ENCODE data around the gene CCDC90B.
"Not testable (repeated sequence)": the region's sequence is repeated elsewhere in the genome, so short reads cannot be mapped to it uniquely, and the experiment has no call there.

Gene CCDC90B

DNA sequence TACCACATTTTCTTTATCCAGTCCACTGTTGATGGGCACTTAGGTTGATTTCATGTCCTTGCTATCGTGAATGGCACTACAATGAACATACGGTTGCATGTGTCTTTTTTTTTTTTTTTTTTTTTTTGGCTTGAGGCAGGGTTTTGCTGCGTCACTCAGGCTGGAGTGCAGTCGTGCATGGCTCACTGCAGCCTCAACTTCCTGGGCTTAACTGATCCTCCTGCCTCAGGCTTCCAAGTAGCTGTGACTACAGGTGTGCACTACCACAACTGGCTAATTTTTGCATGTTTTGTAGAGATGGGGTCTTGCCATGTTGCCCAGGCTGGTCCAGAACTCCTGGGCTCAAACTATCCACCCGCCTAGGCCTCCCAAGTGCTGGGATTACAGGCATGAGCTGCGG is 1.5 kb upstream of the CCDC90B start:
- DNase-seq (ENCODE audit: low spot score), result no peak

DNA sequence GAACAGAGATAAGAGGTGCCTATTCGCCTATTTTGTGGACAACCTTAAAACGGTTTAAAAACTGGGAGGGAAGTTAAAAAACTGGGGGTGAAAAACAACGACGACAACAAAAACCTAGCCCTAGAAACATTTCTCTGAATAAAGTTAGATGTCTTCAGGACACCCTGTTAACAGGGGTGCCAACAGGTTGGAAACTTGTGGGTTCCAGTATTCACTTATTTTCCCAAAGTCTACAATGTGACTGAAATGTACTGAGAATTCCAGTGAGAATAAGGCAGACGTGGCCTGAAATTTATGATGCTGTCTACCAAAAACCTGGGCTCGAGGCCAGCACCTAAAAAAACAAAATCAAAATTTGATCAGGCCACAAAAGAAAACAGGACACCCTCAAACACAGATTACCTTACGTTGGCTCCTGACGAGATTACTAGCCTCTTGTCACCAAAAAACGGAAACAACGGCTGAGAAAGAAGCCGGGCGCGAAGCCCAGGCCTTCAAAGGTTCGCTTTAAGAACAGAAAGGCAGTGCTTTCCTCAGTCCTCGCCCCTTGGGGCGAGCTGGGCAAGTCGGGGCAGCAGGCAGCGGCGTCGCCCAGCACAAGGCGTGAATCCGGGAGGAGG is 906 bp downstream of the CCDC90B start:
- DNase-seq (ENCODE audit: low spot score), result no peak

GRCh38 chr11:83284501-83285150 is 1.5 kb downstream of the CCDC90B start:
- no peak for DNase-seq (ENCODE audit: low spot score)

DNA sequence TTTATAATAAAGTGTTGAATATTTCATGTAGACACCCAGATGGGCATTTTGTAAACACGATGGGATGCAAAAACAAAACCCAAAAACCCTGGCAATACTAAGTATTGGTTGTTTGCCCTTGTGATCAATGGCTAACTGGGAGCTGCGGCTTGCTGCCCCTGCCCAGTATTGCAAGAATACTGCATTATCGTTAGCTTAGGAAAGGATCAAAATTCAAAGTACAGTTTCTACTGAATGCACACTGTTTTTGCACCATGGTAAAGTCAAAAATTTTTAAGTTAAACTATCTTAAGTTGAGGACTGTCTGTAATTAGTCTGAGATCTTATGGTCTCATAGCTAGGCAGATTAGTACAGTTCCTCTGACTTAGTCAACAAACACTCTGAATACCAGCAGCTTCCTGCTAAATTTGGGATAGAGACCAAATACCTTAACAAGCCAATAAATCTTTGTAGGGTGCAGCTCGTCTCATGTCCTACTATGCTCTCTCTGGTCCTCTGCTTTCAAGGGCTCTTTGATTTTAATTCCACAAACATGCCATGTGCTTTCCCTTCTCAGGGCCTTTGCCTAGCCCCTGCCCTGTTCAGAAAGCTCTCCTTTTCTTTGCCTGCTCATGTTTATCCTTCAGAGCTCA is 4.0 kb downstream of the CCDC90B start:
- no peak for DNase-seq (ENCODE audit: low spot score)

DNA sequence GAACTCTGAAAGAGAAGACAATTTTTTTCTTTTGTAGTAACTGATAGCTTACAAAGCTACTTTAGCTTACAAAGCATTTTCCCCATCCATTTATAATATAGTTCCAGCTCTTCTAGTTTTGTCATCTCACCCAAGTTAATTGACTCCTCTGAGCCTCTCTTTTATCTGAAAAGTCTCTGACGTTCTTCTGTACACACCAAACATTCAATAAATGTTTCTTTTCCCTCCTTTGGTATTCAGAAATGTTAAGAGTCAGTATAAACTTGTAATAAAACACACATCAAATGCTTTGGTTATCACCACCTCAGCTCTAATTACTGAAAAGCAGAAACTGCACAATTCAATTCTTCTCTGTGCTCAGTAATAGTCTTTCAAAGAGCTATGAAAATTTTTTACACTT is 5.9 kb downstream of the CCDC90B start:
- DNase-seq (ENCODE audit: low spot score), result no peak

DNA sequence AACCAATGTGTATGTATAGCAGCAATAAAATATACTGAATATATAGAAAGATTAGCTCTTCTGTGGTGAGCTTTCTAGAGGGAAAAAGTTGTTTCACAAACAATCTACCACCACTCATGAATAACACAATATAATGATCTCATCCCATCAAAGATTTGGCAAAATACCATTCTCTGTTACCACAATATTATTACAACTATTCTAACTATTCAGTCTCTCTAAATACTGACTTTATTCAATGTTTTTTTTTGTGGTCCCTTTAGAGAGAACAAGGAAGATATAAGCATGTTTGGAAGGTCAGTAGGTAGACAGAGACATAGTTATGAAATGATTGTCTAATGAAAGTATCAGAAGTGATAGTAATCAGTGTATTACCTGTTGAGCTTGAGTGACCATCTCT is 7.8 kb downstream of the CCDC90B start:
- DNase-seq (ENCODE audit: low spot score), result no peak

DNA sequence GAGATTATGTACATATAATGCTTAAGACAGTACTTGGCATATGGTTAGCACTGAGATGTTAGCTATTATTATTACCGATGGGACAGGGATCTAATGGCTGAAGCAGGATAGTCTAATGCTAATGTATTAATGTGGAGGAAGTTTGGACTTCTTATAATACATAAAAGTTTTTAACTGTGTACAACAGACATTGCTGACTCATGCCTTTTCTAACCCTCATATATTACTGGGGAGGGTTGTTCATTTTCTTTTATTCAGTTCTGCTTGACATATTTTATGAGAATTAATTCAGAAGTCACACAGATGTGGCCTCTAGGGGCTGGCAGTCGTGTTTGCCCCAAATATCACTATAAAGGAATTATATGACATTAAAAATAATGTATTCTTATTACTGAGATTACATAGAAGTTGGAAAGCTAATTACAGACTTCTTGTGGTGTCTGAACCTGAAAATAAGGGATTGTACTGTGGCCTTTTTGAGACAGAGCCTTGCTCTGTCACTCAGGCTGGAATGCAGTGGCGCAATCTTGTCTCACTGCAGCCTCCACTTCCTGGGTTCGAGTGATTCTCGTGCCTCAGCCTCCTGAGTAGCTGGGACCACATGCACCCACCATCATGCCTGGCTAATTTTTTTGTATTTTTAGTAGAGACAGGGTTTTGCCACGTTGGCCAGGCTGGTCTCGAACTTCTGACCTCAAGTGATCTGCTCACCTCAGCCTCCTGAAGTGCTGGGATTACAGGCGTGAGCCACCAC is 10.1 kb downstream of the CCDC90B start:
- DNase-seq (ENCODE audit: low spot score), result no peak

DNA sequence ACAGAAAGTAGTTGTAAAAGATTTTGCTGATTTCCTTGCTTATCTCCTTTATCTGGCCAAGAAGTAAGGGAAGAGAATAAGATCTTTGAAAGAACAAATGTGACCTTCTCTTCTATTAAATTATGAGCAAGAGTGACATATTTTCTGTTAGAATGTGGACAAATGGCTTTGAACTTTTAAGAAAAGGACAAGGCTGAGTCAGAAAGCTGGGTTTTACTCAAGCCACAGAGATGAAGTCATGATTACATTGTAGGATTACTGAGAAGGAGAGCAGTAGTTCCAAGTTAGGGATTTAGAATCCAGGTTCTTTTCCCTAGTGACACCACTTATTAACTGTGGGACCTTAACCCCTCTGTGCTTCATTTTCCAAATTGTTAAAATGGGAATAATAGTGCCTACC is 13.5 kb downstream of the CCDC90B start:
- DNase-seq (ENCODE audit: low spot score), result no peak

DNA sequence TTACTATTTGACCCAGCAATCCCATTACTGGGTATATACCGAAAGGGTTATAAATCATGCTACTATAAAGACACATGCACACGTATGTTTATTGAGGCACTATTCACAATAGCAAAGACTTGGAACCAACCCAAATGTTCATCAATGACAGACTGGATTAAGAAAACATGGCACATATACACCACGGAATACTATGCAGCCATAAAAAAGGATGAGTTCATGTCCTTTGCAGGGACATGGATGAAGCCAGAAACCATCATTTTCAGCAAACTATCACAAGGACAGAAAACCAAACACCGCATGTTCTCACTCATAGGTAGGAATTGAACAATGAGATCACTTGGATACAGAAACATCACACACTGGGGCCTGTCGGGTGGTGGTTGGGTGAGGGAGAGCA is 14.4 kb downstream of the CCDC90B start:
- not testable (repeated sequence) for DNase-seq (ENCODE audit: low spot score)

- not testable (repeated sequence) for DNase-seq (ENCODE audit: low spot score)
Measured at GRCh38 chr11:83269080-83269479, 17.1 kb downstream of the CCDC90B start.

GRCh38 chr11:83265331-83265730 is 20.8 kb downstream of the CCDC90B start:
- no peak for DNase-seq (ENCODE audit: low spot score)

DNA sequence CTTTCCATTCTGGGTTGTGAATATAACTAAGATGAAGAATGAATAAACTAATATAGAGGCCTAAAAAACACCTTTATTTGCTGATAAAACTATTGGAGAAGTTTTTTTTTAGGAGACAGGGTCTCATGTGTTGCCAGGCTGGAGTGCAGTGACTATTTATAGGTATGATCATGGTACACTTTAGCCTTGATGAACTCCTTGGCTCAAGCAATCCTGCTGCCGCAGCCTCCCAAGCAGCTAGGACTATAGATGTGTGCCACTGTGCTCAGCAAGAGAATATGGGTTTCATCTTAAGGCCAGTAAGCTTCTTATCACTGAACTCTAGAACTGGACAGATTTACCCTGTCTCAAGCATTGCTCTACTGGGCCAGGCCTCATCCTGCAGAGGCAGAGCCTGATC is 26.6 kb downstream of the CCDC90B start:
- DNase-seq (ENCODE audit: low spot score), result no peak

DNA sequence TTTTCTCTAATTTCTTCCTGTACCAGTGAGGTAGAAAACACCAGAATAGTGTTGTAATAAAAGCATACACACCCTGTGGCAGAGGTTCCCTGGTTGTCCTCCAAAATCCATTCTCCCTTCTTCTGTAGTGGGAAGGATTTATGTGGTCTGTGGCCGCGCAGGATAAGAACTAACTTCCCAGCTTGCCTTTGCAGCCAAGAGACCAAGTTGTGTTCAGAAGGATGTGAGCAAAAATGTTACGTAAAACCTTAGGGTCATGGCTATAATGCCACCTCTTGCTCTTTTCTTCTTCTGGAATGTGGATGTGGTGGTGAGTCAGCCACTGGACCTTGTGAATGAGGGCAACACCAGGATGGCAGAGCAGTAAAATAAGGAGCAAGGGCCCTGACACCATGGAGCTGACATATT is 28.4 kb downstream of the CCDC90B start:
- DNase-seq (ENCODE audit: low spot score), result no peak

DNA sequence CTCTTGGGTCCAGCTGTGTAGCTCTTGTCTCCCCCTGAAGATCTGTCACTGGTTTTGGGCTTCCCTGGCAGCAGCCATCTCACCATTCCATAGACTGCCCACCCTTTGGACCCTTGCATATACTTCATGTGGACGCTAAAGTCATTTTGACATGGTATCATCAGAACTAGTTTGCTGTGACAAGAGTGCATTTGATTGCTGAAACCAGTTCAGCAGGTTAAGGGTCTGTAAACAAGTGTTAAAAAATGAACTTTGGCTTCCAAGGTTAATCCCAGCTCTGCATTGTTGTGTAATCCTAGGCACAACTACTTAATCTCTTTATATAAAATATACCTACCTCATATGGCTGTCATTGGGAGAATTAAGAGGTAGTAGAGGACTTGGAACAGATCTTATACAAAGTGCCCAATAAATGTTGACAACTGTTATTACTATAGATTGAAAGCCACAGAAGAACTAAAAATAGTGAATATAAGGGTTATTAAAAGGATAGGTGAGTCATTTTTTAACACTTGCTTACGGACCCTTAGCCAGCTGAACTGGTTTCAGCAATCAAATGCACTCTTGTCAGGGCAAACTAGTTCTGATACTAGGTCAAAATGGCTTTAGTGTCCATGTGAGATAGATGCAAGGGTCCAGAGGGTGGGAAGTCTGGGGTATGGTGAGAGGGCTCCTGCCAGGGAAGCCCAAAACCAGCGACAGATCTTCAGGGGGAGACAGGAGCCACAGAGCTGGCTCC is 29.4 kb downstream of the CCDC90B start:
- DNase-seq (ENCODE audit: low spot score), result no peak

DNA sequence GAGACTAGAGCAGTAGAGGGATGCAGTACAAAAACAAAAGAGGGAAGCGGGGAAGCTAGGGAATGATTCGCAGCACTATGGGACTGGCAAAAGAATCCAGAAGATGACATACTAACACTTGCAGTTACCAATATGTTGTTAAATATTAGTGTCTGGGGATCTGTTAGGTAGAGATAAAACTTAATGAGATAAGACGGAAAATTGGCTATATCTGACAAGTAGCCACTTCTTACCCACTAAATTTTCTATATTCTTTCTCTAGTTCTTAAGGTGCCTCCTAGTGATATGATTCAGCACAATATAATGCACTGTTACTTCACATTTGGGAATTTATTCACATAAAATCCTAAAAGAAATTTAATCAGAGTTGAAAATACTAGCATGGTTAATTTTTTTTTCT is 30.8 kb downstream of the CCDC90B start:
- DNase-seq (ENCODE audit: low spot score), result no peak

DNA sequence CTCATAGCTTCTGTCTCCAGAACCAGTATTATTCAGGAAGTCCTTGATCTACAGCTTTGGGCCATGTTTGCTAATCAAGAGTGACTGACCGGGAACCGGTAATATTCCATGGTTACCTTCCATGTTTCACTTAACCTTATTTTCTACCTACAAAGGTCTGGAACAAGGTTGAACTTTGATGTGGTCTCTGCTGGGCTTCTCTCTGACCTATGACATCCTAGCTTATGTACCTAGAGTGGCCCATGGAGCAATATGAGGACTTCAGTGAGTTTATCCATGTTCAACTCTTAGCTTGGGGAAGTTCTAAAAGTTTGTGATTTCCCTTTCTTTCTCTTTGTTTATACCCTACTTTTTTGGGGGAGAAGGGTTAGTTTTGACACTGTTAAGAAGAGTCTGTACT is 33.2 kb downstream of the CCDC90B start:
- peak; percentile 4 for DNase-seq (ENCODE audit: low spot score)

GRCh38 chr11:83252266-83252665 is 33.9 kb downstream of the CCDC90B start:
- DNase-seq (ENCODE audit: low spot score), result no peak

DNA sequence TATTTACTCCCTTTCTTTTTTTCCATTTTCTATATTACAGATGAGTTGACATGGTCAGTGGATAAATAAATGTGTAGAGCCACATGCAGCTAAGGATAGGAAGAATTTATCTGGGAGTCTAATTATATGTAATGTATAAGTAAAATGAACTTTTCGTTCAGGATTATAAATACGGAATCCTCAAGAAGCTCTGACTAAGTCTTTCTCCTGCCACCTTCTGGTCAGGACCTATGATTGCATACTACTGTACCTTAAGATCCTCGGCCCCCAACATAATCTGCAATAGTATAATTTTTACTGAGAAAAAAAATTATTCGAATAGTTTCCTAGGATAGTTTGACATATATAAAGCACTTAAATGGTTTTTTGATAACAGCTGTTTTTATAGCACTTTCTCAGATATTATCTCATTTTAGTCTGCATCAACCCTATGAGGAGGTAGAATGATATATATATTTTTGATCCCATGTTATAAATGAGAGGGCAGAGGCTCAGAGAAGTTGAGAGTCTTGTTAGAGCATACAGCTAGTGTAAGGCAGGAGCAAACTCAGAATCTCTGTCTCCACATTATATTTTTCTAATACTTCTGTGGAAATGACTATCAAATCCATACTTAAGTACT is 36.1 kb downstream of the CCDC90B start:
- DNase-seq (ENCODE audit: low spot score), result peak; percentile 5

- no peak for DNase-seq (ENCODE audit: low spot score)
Measured at GRCh38 chr11:83249445-83249844, 36.7 kb downstream of the CCDC90B start.

DNA sequence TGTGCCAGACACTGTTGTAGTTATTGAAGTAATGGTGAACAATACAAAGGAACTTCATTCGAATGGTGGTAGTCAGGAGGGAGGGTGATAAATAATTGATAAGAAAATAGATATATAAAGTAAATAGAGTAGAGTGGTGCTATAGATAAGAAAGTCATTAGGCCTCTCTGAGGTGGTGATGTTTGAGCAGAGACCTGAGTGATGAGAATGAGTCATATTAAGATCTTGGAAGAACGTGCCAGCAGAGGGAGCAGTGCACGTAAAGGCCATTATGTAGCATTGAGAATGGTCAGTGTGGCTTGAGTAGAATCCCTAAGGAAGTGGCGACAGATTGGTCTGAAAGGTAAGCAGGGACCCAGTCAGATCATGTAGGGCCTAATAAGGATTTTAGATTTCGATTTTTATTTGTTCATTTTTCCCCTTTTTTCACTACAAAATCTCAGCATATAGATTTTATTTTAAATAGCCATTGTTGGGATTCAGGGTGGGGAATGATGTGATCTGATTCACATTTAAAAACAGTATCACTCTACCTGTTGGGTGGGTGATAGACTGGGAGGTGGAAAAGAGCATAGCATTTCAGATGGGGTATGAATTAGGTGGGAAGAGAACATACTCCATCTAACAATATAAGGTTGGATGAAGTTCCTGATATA is 44.7 kb downstream of the CCDC90B start:
- no peak for DNase-seq (ENCODE audit: low spot score)

DNA sequence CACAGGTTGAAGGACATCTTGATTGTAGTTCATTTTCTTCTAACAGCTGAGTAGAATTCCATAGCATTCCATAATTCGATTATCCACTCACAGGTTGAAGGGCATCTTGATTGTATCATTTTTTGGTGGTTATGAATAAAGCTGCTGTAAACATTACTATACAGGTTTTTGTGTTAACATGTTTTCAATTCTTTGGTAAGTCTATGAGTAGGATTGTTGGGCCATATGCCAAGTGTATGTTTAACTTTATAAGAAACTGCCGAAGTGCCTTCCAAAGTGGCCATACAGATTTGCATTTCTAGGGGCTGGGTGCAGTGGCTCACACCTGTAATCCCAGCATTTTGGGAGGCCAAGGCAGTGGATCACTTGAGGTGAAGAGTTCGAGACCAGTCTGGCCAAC is 48.1 kb downstream of the CCDC90B start:
- DNase-seq (ENCODE audit: low spot score), result no peak

Data from HuH-7 (cell line).